Muscle of leg (tissue), 11 donors: ENCODE results near the gene EZR. TPM values are rescaled to one million over a fixed set of nuclear protein-coding genes. Genes with fewer than 3 reads are reported as not detected.
"Not testable (repeated sequence)": the region's sequence is repeated elsewhere in the genome, so short reads cannot be mapped to it uniquely, and the experiment has no call there.

Experiments
- DNase-seq: peaks from one replicate; pipeline ENCODE4 v3.0.0; 2013
- H3K27ac ChIP-seq: one replicate; pipeline ENCODE4 v1.5.1; 2013; ENCODE audit warnings: mild to moderate bottlenecking, low read length, control low read depth
- H3K27me3 ChIP-seq: one replicate; pipeline ENCODE4 v1.6.1; 2013; ENCODE audit warnings: low read length; ENCODE audit not compliant: control insufficient read depth, insufficient read depth
- H3K36me3 ChIP-seq: one replicate; pipeline ENCODE4 v1.6.1; 2013; ENCODE audit warnings: low read length; ENCODE audit not compliant: control insufficient read depth, insufficient read depth
- H3K4me1 ChIP-seq: one replicate; pipeline ENCODE4 v1.6.1; 2013; ENCODE audit warnings: low read length; ENCODE audit not compliant: control insufficient read depth, insufficient read depth
- H3K4me3 ChIP-seq: one replicate; pipeline ENCODE4 v1.5.1; 2013; ENCODE audit warnings: low read length, control low read depth
- H3K9me3 ChIP-seq: replicated peaks from 2 replicates; pipeline ENCODE4 v1.6.1; 2013; ENCODE audit warnings: low read depth, low read length; ENCODE audit not compliant: control insufficient read depth
- WGBS: methylation state at CpG from one replicate; pipeline ENCODE4 v1.1.5; 2013; ENCODE audit warnings: missing lambda C conversion rate; ENCODE audit not compliant: insufficient coverage; 5-methylcytosine and 5-hydroxymethylcytosine counted together
- polyA plus RNA-seq, 8 donors: library from polyadenylated mRNA; unstranded; fragments of 120-200 nt; gene quantifications; one replicate each; pipeline versions ENCODE4 v1.2.1 to v1.2.3, GENCODE V29; 2013; ENCODE audit warnings: inconsistent platforms in 1 of 8, low replicate concordance in 1 of 8; ENCODE audit not compliant: insufficient read length in 8 of 8, insufficient read depth in 1 of 8
- total RNA-seq: library from RNA; stranded (reverse); fragments of 120-200 nt; gene quantifications from one replicate; pipeline ENCODE4 v1.2.4, GENCODE V29; 2013

The EZR gene
- total and polyA plus RNA-seq, 9 donors, result 23.3 to 58.5 (median 37.8) TPM

DNA sequence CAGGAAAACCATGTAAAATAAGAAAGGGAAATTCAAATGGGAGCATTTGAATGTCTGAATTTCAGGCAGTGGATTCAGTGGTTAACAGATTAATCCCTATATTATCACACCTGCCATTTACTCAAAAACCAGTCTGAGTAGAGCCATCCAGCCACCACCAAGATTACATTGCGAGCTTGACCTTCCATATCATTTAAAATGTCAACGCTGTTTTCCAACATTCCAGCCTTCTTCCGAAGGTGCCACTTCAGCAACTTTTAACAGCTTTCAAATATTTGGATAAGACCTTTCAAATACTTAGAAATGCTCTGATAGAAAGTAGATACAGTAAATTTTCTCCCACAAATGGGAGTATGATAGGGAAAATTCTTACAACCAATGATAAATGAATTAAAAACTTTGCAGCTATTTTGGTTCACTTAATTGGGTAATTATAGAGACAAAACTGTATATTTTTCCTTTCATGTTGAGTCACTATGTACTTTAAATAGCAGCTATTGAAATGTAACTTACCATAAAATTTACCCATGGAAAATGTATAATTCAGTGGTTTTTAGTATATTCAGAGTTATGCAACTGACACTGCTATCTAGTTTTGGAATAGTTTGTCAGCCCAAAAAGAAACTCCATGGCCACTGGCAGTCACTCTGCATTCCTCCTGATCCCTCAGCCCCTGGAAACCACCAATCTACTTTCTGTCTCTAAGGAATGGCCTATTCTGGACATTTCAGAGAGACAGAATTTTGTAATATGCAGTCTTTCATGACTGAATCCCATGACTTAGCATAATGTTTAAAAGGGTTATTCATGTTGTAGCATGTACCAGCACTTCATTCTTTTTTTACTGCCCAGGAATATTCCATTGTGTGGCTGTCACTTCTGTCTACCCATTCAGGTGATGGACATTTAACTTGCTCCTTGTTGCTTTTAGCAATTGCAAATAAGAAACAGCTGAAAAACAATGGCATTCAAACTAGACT lies 21.5 kb downstream of the EZR start:
- no peak overlapping the region for H3K27ac ChIP-seq
- no peak overlapping the region for H3K4me3 ChIP-seq
- no peaks in the 10 kb centered on the region for H3K9me3 ChIP-seq
- peaks cover 14% of the 10 kb centered on the region for H3K4me1 ChIP-seq
- H3K36me3 ChIP-seq, result peaks cover 2% of the 10 kb centered on the region
- DNase-seq, result peak; percentile 51
- H3K27me3 ChIP-seq, result no peaks in the 10 kb centered on the region
- 100% methylated on average over 1 of the region's 3 CpGs for WGBS

DNA sequence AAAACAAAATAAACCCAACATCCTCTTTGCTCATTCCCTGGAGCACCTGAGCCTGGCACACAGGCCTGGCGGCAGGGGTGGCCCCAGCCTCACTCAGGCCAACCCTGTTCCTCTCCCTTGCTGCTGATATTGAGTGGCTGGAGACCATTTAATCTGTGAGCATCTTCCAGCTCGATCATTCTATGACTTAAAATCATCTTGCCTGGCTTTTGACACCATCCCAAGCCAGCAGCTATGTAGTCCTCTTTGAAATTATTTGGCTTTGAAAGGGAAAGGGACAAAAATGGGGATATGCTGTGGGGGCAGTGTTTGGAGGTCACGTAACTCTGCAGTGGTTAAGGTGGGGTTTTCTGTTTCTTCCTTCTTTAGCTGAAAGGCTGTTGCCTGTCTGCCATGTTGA lies 22.8 kb downstream of the EZR start:
- no peak overlapping the region for H3K27ac ChIP-seq
- no CpG with 5 or more reads among the region's 3 CpGs for WGBS

DNA sequence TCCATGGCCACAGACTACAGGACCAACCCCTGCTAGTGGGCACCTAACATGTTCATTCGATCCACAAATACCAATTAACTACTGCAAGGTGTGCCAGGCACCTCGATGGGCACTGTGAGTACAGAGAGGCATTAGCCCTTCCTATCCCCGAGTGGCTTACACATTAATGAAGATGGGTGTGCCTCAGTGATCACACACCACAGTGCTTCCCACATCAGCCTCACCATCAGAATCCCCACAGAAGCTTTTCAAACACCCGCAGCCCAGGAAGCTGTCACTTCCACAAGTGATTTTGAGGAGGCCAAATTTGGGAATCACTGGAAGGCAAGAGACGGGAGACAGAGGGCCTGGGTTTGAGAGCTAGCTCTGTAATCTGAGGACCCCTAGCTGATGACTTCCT lies 23.7 kb downstream of the EZR start:
- no peaks in the 10 kb centered on the region for H3K27me3 ChIP-seq
- peaks cover 9% of the 10 kb centered on the region for H3K4me1 ChIP-seq
- WGBS, result 100% methylated on average over 2 of the region's 5 CpGs
- DNase-seq, result no peak
- H3K9me3 ChIP-seq, result no peaks in the 10 kb centered on the region
- no peak overlapping the region for H3K4me3 ChIP-seq
- H3K36me3 ChIP-seq, result peaks cover 2% of the 10 kb centered on the region
- no peak overlapping the region for H3K27ac ChIP-seq

More for the DNA sequence above, 22.8 kb downstream of the EZR start:
- H3K9me3 ChIP-seq, result no peaks in the 10 kb centered on the region
- H3K4me1 ChIP-seq, result peaks cover 9% of the 10 kb centered on the region
- no peaks in the 10 kb centered on the region for H3K27me3 ChIP-seq
- H3K36me3 ChIP-seq, result peaks cover 2% of the 10 kb centered on the region
- no peak for DNase-seq
- no peak overlapping the region for H3K4me3 ChIP-seq

DNA sequence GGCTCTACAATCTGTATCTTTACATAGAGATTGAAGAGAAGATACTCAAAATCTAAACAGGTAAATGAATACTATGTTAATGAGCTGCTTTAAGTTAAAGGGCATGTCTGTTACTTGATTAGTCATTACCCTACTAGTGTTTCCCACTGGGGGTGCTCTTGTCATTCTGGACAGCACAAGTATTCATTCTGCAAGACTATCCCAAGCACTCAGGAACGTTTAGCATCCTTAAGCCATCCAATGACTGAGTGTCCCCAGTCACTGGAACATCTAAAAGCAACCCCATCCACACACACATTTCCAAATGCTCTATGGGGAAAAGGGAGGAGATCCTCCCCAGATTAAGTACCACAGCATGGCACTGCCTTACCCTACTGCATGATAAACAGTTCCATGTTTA lies 25.7 kb downstream of the EZR start:
- peak; percentile 35 for DNase-seq
- Histone ChIP-seq H3K36me3 (peaks cover 6% of the 10 kb centered on the region), H3K27me3 (no peaks in the 10 kb centered on the region), H3K4me3 (no peak overlapping the region), H3K9me3 (no peaks in the 10 kb centered on the region), H3K4me1 (peaks cover 4% of the 10 kb centered on the region), H3K27ac (no peak overlapping the region)
- no CpG with 5 or more reads among the region's 1 CpG for WGBS

DNA sequence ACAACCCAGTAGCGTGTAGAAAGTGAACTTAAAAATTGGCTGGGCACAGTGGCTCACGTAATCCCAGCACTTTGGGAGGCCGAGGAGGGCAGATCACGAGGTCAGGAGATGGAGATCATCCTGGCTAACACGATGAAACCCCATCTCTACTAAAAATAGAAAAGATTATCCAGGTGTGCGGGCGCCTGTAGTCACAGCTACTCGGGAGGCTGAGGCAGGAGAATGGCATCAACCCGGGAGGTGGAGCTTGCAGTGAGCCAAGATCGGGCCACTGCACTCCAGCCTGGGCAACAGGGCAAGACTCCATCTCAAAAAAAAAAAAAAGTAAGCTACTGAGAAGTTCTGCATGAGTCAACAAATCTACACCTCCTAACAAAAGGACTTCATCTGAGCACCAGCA lies 26.7 kb downstream of the EZR start:
- not testable (repeated sequence) for H3K36me3 ChIP-seq, H3K9me3 ChIP-seq, DNase-seq, H3K4me3 ChIP-seq, H3K27ac ChIP-seq, H3K4me1 ChIP-seq, H3K27me3 ChIP-seq
- 92% methylated on average over 3 of the region's 10 CpGs for WGBS

DNA sequence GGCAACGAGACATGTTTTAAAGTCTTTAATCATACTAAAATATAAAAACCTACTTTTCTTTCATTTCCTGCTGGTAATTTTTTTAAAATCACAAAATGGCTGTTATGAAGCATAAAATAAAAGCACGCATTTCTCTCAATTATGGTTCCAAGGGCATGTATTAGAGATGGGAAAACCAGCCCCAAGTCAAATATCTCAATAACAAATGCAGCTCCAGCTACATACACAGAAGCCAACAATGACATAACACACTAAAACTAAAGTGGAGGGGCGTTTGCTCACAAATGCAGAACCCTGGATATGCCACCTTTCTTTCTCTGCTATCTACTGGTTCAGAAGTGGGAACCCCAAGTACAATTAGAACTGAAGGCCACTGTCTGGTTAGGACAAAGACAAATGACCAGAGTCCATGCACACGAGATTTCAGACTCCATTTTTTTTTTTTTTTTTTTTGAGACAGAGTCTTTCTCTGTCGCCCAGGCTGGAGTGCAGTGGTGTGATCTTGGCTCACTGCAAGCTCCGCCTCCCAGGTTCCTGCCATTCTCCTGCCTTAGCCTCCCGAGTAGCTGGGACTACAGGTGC lies 27.8 kb downstream of the EZR start:
- 37% methylated on average over 2 of the region's 7 CpGs for WGBS
- H3K27ac ChIP-seq, result peak overlapping the region; percentile 21
- peaks cover 3% of the 10 kb centered on the region for H3K4me1 ChIP-seq
- H3K36me3 ChIP-seq, result peaks cover 16% of the 10 kb centered on the region
- H3K9me3 ChIP-seq, result no peaks in the 10 kb centered on the region
- no peak overlapping the region for H3K4me3 ChIP-seq
- peak; percentile 79 for DNase-seq
- H3K27me3 ChIP-seq, result no peaks in the 10 kb centered on the region

DNA sequence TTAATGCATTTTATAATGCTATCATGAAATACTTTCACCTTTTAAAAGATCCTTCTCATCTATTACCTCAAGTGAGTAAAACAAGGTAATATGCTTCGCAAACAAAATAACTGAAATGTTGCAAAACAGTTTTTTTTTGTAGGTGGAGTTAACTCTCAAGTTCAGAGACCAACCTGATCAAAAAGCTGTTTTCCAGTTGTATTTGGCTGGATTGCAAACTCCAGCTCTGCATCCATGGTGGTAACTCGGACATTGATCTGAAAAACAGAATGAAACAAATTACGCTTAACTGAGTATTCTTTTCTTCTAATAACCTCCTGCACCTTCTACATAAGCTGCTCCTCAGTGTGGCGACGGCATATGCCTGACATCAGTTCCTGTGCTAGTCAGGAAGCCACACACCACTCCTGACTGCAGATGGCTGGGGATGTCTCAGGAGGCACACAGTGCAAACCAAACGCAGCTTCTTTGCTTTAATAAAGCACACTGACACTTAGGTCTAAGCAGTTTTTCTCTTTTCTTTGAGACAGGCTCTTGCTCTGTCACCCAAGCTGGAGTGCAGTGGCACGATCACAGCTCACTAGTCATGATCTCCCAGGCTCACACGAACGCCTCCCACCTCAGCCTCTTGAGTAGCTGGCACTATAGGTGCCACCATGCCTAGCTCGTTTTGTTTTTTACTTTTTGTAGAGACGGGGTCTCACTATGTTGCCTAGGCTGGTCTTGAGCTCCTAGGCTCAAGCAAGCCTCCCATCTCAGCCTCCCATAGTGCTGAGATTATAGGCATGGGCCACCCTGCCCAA lies 29.9 kb downstream of the EZR start:
- H3K27ac ChIP-seq, result peak overlapping the region; percentile 38
- peaks cover 29% of the 10 kb centered on the region for H3K36me3 ChIP-seq
- H3K27me3 ChIP-seq, result no peaks in the 10 kb centered on the region
- 27% methylated on average over 9 of the region's 11 CpGs for WGBS
- peak; percentile 75 for DNase-seq
- H3K9me3 ChIP-seq, result no peaks in the 10 kb centered on the region
- peaks cover 3% of the 10 kb centered on the region for H3K4me1 ChIP-seq
- no peak overlapping the region for H3K4me3 ChIP-seq

DNA sequence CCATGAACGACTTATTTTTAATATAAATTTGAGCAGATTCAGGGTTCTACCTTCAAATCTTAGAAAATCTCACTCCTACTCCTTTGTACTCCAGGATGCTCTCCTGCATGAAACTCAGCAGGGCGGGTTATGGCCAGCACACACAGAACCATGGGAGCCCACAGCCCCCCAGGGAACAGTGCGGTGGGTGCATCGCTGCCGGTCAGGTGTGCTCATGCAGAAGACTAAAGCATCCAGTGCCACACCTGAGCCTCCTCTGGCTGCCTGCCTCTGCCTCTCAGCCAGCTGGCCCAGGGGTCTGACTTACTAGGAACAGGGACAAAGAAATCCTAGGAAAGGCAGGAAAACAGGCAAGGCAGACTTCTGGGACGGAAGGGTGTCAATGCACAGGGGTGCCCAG lies 31.8 kb downstream of the EZR start:
- Histone ChIP-seq H3K9me3 (no peaks in the 10 kb centered on the region), H3K4me1 (peaks cover 3% of the 10 kb centered on the region), H3K27me3 (no peaks in the 10 kb centered on the region), H3K27ac (no peak overlapping the region), H3K36me3 (peaks cover 49% of the 10 kb centered on the region), H3K4me3 (no peak overlapping the region)
- 77% methylated on average over 5 of the region's 6 CpGs for WGBS
- no peak for DNase-seq

DNA sequence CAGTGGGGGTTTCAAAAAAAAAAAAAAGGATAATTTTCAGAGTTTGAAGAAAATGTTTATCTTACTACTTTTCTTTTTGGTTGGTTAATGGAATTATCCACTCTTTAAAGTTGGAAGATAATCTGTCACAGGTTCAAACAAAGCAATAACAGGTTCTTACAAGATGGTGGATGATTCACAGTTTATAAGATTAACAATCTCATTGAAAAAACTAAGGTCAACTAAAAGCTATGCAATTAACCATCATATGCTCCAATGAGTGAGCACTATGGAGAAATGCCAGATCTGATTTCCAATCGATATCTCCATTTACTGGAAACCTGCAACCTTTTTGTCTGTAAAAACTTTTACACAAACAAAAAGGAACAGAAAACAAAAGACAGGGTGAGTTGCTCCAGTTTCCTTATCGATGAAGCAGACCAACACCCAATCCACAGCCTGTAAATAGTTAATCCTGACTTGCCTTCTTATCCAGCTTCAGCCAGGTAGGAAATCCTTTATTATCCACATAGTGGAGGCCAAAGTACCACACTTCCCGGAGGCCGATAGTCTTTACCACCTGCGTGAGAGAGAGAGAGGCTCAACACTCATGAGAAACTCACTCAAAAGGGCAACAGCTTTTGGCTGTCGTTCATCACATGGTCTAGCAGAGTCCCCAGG lies 32.4 kb downstream of the EZR start:
- 78% methylated on average over 3 of the region's 6 CpGs for WGBS
- no peak for DNase-seq
- Histone ChIP-seq H3K36me3 (peaks cover 54% of the 10 kb centered on the region), H3K27me3 (no peaks in the 10 kb centered on the region), H3K4me1 (peaks cover 3% of the 10 kb centered on the region), H3K4me3 (no peak overlapping the region), H3K9me3 (no peaks in the 10 kb centered on the region), H3K27ac (no peak overlapping the region)
